Thymus (tissue), 11 donors: ENCODE measurements around the gene TPRG1. TPM values are rescaled to one million over a fixed set of nuclear protein-coding genes. Genes with fewer than 3 reads are reported as not detected.

ENCODE experiments used
- DNase-seq, 9 donors: peaks; one replicate each; pipeline ENCODE4 v3.0.0-alpha.2; 2013; ENCODE audit warnings: low spot score in 9 of 9, low read depth in 6 of 9, missing footprints in 1 of 9
- H3K27ac ChIP-seq, 2 donors: one replicate each; pipeline ENCODE4 v1.5.1; 2013; ENCODE audit warnings: control low read depth in 1 of 2, low read depth in 1 of 2, low read length in 1 of 2, mild to moderate bottlenecking in 1 of 2, moderate library complexity in 1 of 2
- H3K27me3 ChIP-seq, 2 donors: one replicate each; pipeline ENCODE4 v1.5.1; 2013; ENCODE audit warnings: low read length in 1 of 2; ENCODE audit not compliant: control insufficient read depth in 2 of 2, insufficient read depth in 1 of 2
- H3K36me3 ChIP-seq, 2 donors: one replicate each; pipeline ENCODE4 v1.5.1; 2013; ENCODE audit warnings: low read length in 1 of 2, mild to moderate bottlenecking in 1 of 2, moderate library complexity in 1 of 2; ENCODE audit not compliant: control insufficient read depth in 2 of 2, insufficient read depth in 2 of 2
- H3K4me1 ChIP-seq, 2 donors: one replicate each; pipeline ENCODE4 v1.5.1; 2013; ENCODE audit warnings: low read length in 2 of 2; ENCODE audit not compliant: control insufficient read depth in 2 of 2, insufficient read depth in 2 of 2
- H3K4me3 ChIP-seq, 2 donors: one replicate each; pipeline ENCODE4 v1.5.1; 2013; ENCODE audit warnings: low read length in 2 of 2, control low read depth in 1 of 2, mild to moderate bottlenecking in 1 of 2
- H3K9me3 ChIP-seq, 2 donors: one replicate each; pipeline ENCODE4 v1.5.1; 2013; ENCODE audit warnings: low read length in 1 of 2, mild to moderate bottlenecking in 1 of 2; ENCODE audit not compliant: control insufficient read depth in 2 of 2, insufficient read depth in 1 of 2
- WGBS: extraction: QIAGEN DNeasy Blood & Tissue Kit; methylation state at CpG from one replicate; pipeline ENCODE4 v1.1.7; 2013; 5-methylcytosine and 5-hydroxymethylcytosine counted together
- polyA plus RNA-seq: library from polyadenylated mRNA; stranded (reverse); fragments of 200-250 nt; gene quantifications from one replicate; pipeline ENCODE4 v1.2.3, GENCODE V29; 2013
- total RNA-seq: library from RNA; stranded (reverse); fragments of 120-200 nt; gene quantifications from one replicate; pipeline ENCODE4 v1.2.4, GENCODE V29; 2013
- donor health status: healthy.

Gene TPRG1
- total and polyA plus RNA-seq, 2 donors, result 1.8 to 3.2 TPM

DNA sequence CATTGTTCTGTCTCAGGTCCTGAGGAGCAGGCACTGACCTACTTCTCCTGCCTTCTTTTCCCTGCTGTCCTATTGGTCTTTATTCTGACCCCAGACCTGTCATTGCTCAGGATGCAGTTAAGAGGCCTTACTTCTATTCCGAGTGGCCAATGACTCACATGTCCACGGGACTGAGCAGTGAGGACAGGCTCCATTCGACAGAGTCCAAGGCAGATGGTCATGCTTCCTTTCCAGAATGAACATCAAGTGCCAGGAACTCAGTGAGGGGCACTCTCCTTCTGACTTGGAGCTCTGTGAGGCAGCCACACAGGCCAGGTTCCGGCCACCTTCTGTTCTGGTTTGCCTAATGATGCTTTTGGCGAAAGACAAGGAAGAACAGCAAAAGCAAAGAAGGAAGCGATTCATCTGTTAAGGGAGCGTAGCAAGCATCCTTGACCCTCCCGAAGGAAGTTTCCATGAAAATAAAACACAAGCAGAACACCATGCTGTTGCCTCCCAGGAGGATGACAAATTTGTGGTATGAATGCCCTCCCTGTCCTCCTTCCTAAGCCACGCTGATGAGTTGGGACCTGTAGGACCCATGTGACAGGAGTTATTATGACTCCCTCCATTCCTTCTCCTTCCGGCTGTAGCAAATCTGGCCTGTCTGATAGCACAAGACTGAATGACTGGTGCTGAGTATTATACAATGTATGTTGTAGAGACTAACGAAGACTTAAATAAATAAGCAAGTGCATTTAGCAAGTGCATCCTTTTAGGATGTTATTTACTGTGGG is 14.4 kb upstream of the TPRG1 start:
- DNase-seq, result no peak
- Histone ChIP-seq H3K27me3 (peaks cover 0 to 2% of the 10 kb centered on the region in 2 donors), H3K9me3 (no peaks in the 10 kb centered on the region), H3K36me3 (no peaks in the 10 kb centered on the region), H3K4me3 (no peak overlapping the region), H3K4me1 (no peaks in the 10 kb centered on the region), H3K27ac (no peak overlapping the region)
- 94% methylated on average over 11 of the region's 11 CpGs for WGBS

DNA sequence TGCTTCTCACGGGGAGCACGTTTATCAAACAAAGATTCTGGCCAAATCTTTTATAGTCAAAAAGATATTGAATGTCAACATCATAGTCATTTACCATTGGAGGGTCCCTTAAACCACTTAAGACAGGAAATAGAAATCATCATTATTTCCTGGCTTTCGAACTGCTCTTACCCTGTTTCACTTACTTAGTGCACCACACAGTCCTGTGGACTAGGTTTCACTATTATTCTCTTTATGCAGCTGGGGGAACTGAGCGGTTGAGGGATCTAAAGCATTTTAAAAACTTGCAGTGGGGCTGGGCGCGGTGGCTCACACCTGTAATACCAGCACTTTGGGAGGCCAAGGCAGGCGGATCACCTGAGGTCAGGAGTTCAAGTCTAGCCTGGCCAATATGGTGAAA is 13.7 kb upstream of the TPRG1 start:
- H3K27me3 ChIP-seq, result peaks cover 0 to 2% of the 10 kb centered on the region in 2 donors
- no peaks in the 10 kb centered on the region for H3K36me3 ChIP-seq
- no peaks in the 10 kb centered on the region for H3K9me3 ChIP-seq
- no peaks in the 10 kb centered on the region for H3K4me1 ChIP-seq
- H3K4me3 ChIP-seq, result no peak overlapping the region
- no peak for DNase-seq
- no peak overlapping the region for H3K27ac ChIP-seq
- WGBS, result 84% methylated on average over 7 of the region's 7 CpGs

GRCh38 chr3:189160519-189161309 is 11.1 kb upstream of the TPRG1 start:
- Histone ChIP-seq H3K4me3 (no peak overlapping the region), H3K9me3 (no peaks in the 10 kb centered on the region), H3K27me3 (no peaks in the 10 kb centered on the region), H3K36me3 (no peaks in the 10 kb centered on the region), H3K27ac (no peak overlapping the region), H3K4me1 (no peaks in the 10 kb centered on the region)
- WGBS, result 90% methylated on average over 8 of the region's 8 CpGs
- DNase-seq, result no peak

GRCh38 chr3:189165092-189165612 is 6.6 kb upstream of the TPRG1 start:
- DNase-seq, result no peak
- Histone ChIP-seq H3K36me3 (no peaks in the 10 kb centered on the region), H3K4me1 (no peaks in the 10 kb centered on the region), H3K9me3 (no peaks in the 10 kb centered on the region), H3K4me3 (no peak overlapping the region), H3K27ac (no peak overlapping the region), H3K27me3 (no peaks in the 10 kb centered on the region)
- 97% methylated on average over 6 of the region's 6 CpGs for WGBS

- Histone ChIP-seq H3K27me3 (no peaks in the 10 kb centered on the region), H3K4me3 (no peak overlapping the region), H3K4me1 (no peaks in the 10 kb centered on the region), H3K27ac (no peak overlapping the region), H3K36me3 (no peaks in the 10 kb centered on the region), H3K9me3 (no peaks in the 10 kb centered on the region)
- DNase-seq, result no peak
- WGBS, result 94% methylated on average over 5 of the region's 5 CpGs
Measured at GRCh38 chr3:189166321-189166720, 5.5 kb upstream of the TPRG1 start.

DNA sequence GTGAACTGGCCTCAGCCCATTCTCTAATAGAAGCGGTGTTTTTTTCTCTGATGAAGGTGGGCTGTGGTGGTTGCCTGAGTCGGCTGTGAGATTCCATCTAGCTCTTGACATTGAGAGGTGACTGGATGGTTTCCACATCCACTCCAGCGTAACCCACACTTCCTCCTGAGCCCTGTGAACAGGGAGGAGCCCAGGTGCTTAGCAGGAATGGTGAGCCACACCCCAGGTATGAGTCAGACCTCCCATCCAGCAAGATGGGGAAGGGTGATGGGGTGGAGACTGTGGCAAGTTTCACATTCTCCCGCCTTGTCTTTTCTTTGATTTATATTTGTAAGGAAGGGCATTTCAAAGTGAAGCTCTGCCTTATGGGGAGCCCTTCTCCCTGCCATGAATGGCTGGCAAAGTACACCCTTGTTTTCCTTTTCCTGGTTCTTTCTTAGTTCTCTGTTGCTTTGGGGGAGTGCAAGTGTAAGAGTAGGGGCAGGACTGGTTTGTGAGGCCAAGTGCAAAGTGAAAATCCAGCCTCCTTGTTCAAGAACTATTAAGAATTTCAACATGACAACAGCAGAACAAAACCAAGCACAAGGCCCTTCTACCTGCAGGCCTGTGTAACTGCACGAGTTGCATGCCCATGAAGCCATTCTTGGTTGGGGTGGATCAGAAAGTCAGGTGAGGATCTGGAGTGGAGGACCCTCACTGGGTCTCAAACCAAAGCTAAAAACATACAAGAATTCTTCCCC is 4.6 kb upstream of the TPRG1 start:
- Histone ChIP-seq H3K36me3 (no peaks in the 10 kb centered on the region), H3K4me1 (peaks cover 0 to 7% of the 10 kb centered on the region in 2 donors), H3K27ac (no peak overlapping the region), H3K27me3 (no peaks in the 10 kb centered on the region), H3K9me3 (no peaks in the 10 kb centered on the region), H3K4me3 (no peak overlapping the region)
- WGBS, result 93% methylated on average over 5 of the region's 5 CpGs
- DNase-seq, result no peak

- WGBS, result 98% methylated on average over 1 of the region's 1 CpG
- DNase-seq, result no peak
- H3K27me3 ChIP-seq, result no peaks in the 10 kb centered on the region
- no peak overlapping the region for H3K27ac ChIP-seq
- no peaks in the 10 kb centered on the region for H3K36me3 ChIP-seq
- H3K9me3 ChIP-seq, result no peaks in the 10 kb centered on the region
- H3K4me1 ChIP-seq, result peaks cover 0 to 7% of the 10 kb centered on the region in 2 donors
- H3K4me3 ChIP-seq, result no peak overlapping the region
Measured at GRCh38 chr3:189168711-189169110, 3.1 kb upstream of the TPRG1 start.

- Histone ChIP-seq H3K27me3 (no peaks in the 10 kb centered on the region), H3K4me3 (no peak overlapping the region), H3K36me3 (no peaks in the 10 kb centered on the region), H3K9me3 (no peaks in the 10 kb centered on the region), H3K4me1 (peaks cover 0 to 7% of the 10 kb centered on the region in 2 donors), H3K27ac (no peak overlapping the region)
- no peak for DNase-seq
- WGBS, result 97% methylated on average over 6 of the region's 6 CpGs
Measured at GRCh38 chr3:189169728-189170127, 2.0 kb upstream of the TPRG1 start.
